IMR-90 (cell line): ENCODE results near the gene H2BK1. TPM values are rescaled to one million over a fixed set of nuclear protein-coding genes. Genes with fewer than 3 reads are reported as not detected.

ENCODE experiments used
- ATAC-seq: fragments of 200-7000 bp; cut with Tn5 transposase; 2 replicates; pipeline ENCODE4 v1.9.1; 2020; ENCODE audit warnings: low read depth, mild to moderate bottlenecking, moderate library complexity
- BruUV-seq: library from RNA; stranded (reverse); fragments of 400-500 nt; replicated peaks from 2 replicates; lab custom pipeline; 2021; lab: Mats Ljungman, UMichigan
- CTCF ChIA-PET: fragments of 300-600 bp; formaldehyde crosslinking; extraction: SDS; loops from one replicate; lab custom pipeline; 2021; ENCODE audit warnings: antibody characterized with exemption; lab: Yijun Ruan, JAX
- POLR2A ChIA-PET: fragments of 300-600 bp; sonication (Branson Sonifier 250); formaldehyde crosslinking; loops from one replicate; lab custom pipeline; 2022; ENCODE audit warnings: antibody characterized with exemption; ENCODE audit not compliant: unreplicated experiment; lab: Charles Lee
- DNase-seq: peaks from one replicate; pipeline ENCODE4 v3.0.0; 2013
- H2AFZ ChIP-seq: replicated peaks from 2 replicates; pipeline ENCODE3; 2013; ENCODE audit warnings: low read length, mild to moderate bottlenecking; ENCODE audit not compliant: poor library complexity
- H2AK5ac ChIP-seq: 2 replicates; pipeline ENCODE4 v1.6.1; 2013; ENCODE audit warnings: low read depth, low read length, inconsistent platforms
- H2AK9ac ChIP-seq: replicated peaks from 2 replicates; pipeline ENCODE3; 2013; ENCODE audit warnings: mild to moderate bottlenecking, low read depth, low read length, moderate library complexity; ENCODE audit not compliant: poor library complexity
- H2BK120ac ChIP-seq: 2 replicates; pipeline ENCODE4 v1.6.1; 2013; ENCODE audit warnings: low read depth, low read length, inconsistent platforms
- H2BK15ac ChIP-seq: 3 replicates; pipeline ENCODE4 v1.6.1; 2013; ENCODE audit warnings: low read depth, low read length, inconsistent platforms
- H2BK20ac ChIP-seq: 2 replicates; pipeline ENCODE4 v1.6.1; 2013; ENCODE audit warnings: low read depth, mild to moderate bottlenecking, inconsistent platforms, low read length, moderate library complexity
- H2BK5ac ChIP-seq: 2 replicates; pipeline ENCODE4 v1.6.1; 2013; ENCODE audit warnings: mild to moderate bottlenecking, low read depth, low read length, inconsistent platforms; ENCODE audit not compliant: poor library complexity, severe bottlenecking
- H3K14ac ChIP-seq: replicated peaks from 2 replicates; pipeline ENCODE4 v1.6.1; 2013; ENCODE audit warnings: low read depth, low read length, inconsistent platforms
- H3K18ac ChIP-seq: 2 replicates; pipeline ENCODE4 v1.6.1; 2013; ENCODE audit warnings: low read depth, low read length, control low read depth
- H3K23ac ChIP-seq: 2 replicates; pipeline ENCODE4 v1.6.1; 2013; ENCODE audit warnings: low read depth, low read length, inconsistent platforms
- H3K27ac ChIP-seq: 2 replicates; pipeline ENCODE4 v1.5.1; 2013; ENCODE audit warnings: mild to moderate bottlenecking, control low read depth, low read length; ENCODE audit not compliant: insufficient read depth
- H3K27me3 ChIP-seq: 2 replicates; pipeline ENCODE4 v1.6.1; 2013; ENCODE audit warnings: low read length; ENCODE audit not compliant: control insufficient read depth, insufficient read depth
- H3K36me3 ChIP-seq: 2 replicates; pipeline ENCODE4 v1.6.1; 2013; ENCODE audit warnings: low read length, mixed read lengths; ENCODE audit not compliant: control insufficient read depth, insufficient read depth
- H3K4ac ChIP-seq: 2 replicates; pipeline ENCODE4 v1.6.1; 2013; ENCODE audit warnings: low read depth, low read length, inconsistent platforms
- H3K4me1 ChIP-seq: 2 replicates; pipeline ENCODE4 v1.6.1; 2013; ENCODE audit warnings: low read length, mixed read lengths; ENCODE audit not compliant: control insufficient read depth, insufficient read depth
- H3K4me2 ChIP-seq: 2 replicates; pipeline ENCODE4 v1.6.1; 2013; ENCODE audit warnings: low read depth, mild to moderate bottlenecking, control low read depth, low read length, moderate library complexity
- H3K4me3 ChIP-seq: 2 replicates; pipeline ENCODE4 v1.5.1; 2013; ENCODE audit warnings: low read depth, mild to moderate bottlenecking, control low read depth, low read length, moderate library complexity; ENCODE audit not compliant: insufficient read depth
- H3K56ac ChIP-seq: 2 replicates; pipeline ENCODE4 v1.6.1; 2013; ENCODE audit warnings: low read length, inconsistent platforms; ENCODE audit not compliant: insufficient read depth; ENCODE audit errors: extremely low read depth
- H3K79me1 ChIP-seq, 2 experiments: 2 replicates each; pipeline ENCODE4 v1.6.1; 2013; ENCODE audit warnings: low read length in 2 of 2, inconsistent platforms in 1 of 2, low read depth in 1 of 2
- H3K9ac ChIP-seq: 2 replicates; pipeline ENCODE4 v1.6.1; 2013; ENCODE audit warnings: low read depth, low read length, control low read depth
- H3K9me1 ChIP-seq: 2 replicates; pipeline ENCODE4 v1.6.1; 2013; ENCODE audit warnings: low read length, inconsistent platforms; ENCODE audit not compliant: insufficient read depth
- H3K9me3 ChIP-seq: 2 replicates; pipeline ENCODE4 v1.6.1; 2013; ENCODE audit warnings: low read length; ENCODE audit not compliant: control insufficient read depth, insufficient read depth
- H4K20me1 ChIP-seq: 2 replicates; pipeline ENCODE4 v1.6.1; 2013; ENCODE audit warnings: low read length, inconsistent platforms; ENCODE audit not compliant: insufficient read depth
- H4K5ac ChIP-seq: 2 replicates; pipeline ENCODE4 v1.6.1; 2013; ENCODE audit warnings: mild to moderate bottlenecking, low read depth, low read length, control low read depth
- H4K8ac ChIP-seq, 2 experiments: 2 replicates each; pipeline ENCODE4 v1.6.1; 2013; ENCODE audit warnings: low read depth in 2 of 2, low read length in 2 of 2, control low read depth in 1 of 2, inconsistent platforms in 1 of 2
- H4K91ac ChIP-seq: 2 replicates; pipeline ENCODE4 v1.6.1; 2013; ENCODE audit warnings: low read depth, low read length, inconsistent platforms; ENCODE audit not compliant: insufficient read depth
- BHLHE40 ChIP-seq: fragments of 150-350 bp; IDR thresholded peaks from 2 replicates; pipeline ENCODE4 v1.6.1; 2016; ENCODE audit warnings: mild to moderate bottlenecking, low read depth, low read length
- CEBPB ChIP-seq: IDR thresholded peaks from 2 replicates; pipeline ENCODE4 v1.6.1; 2012; ENCODE audit warnings: low read depth, low read length, improper control_type of control experiment
- MAZ ChIP-seq: IDR thresholded peaks from 2 replicates; pipeline ENCODE4 v1.6.1; 2012; ENCODE audit warnings: low read depth, mild to moderate bottlenecking, low read length, improper control_type of control experiment, moderate library complexity, borderline replicate concordance
- NFE2L2 ChIP-seq: fragments of 150-350 bp; IDR thresholded peaks from 2 replicates; pipeline ENCODE4 v1.6.1; 2016; ENCODE audit warnings: low read depth, mild to moderate bottlenecking, low read length
- RAD21 ChIP-seq: IDR thresholded peaks from 2 replicates; pipeline ENCODE4 v1.6.1; 2012; ENCODE audit warnings: low read length, improper control_type of control experiment
- RCOR1 ChIP-seq: IDR thresholded peaks from 2 replicates; pipeline ENCODE4 v1.6.1; 2012; ENCODE audit warnings: mild to moderate bottlenecking, low read length, improper control_type of control experiment; ENCODE audit not compliant: insufficient replicate concordance
- RFX5 ChIP-seq: IDR thresholded peaks from 2 replicates; pipeline ENCODE4 v1.8.0; 2012; ENCODE audit warnings: low read depth, mild to moderate bottlenecking, low read length, moderate library complexity
- SMC3 ChIP-seq: fragments of 150-350 bp; IDR thresholded peaks from 2 replicates; pipeline ENCODE4 v1.6.1; 2016; ENCODE audit warnings: low read depth, mild to moderate bottlenecking, antibody characterized with exemption, low read length, moderate library complexity
- WGBS, 2 experiments: methylation state at CpG; one replicate each; pipeline versions ENCODE4 v1.1.5 to v1.1.7; 2013; ENCODE audit warnings: missing lambda C conversion rate in 2 of 2; ENCODE audit not compliant: insufficient read length in 1 of 2; ENCODE audit errors: extremely low coverage in 2 of 2; 5-methylcytosine and 5-hydroxymethylcytosine counted together
- dilution Hi-C: fragments of 300-500 bp; cut with HindIII; formaldehyde crosslinking; loops from one replicate; pipeline ENCODE4 v1.14.3; 2018; ENCODE audit warnings: low sequenced_read_pairs; ENCODE audit not compliant: unreplicated experiment
- in situ Hi-C: fragments of 300-500 bp; cut with MboI; formaldehyde crosslinking; loops from 3 replicates; pipeline ENCODE4 v1.14.3; 2019; ENCODE audit warnings: low sequenced_read_pairs, inconsistent platforms, mixed read lengths
- intact Hi-C: fragments of 100-400 bp; cut with micrococcal nuclease; formaldehyde crosslinking; loops from 2 replicates; pipeline ENCODE4 v1.10.0; 2022
- polyA plus RNA-seq, 3 experiments: library from polyadenylated mRNA; depleted of rRNA; stranded (reverse); fragments of >200 nt; gene quantifications; 2 replicates each; pipeline ENCODE4 v1.2.3, GENCODE V29; 2012; ENCODE audit warnings: low replicate concordance in 1 of 3
- total RNA-seq: library from RNA; depleted of rRNA; stranded (reverse); fragments of >200 nt; gene quantifications from 2 replicates; pipeline ENCODE4 v1.2.3, GENCODE V29; 2012

The H2BK1 gene
- total and polyA plus RNA-seq, 2 of the 4 experiments (the other 2 are of a cell fraction), result not detected

GRCh38 chr7:151191544-151191943 lies 18.7 kb downstream of the H2BK1 start:
- H2AFZ ChIP-seq, result no peak overlapping the region
- no peak overlapping the region for H3K23ac ChIP-seq
- no peak overlapping the region for H4K5ac ChIP-seq
- dilution Hi-C loops, result no loop called here
- H3K14ac ChIP-seq, result no peak overlapping the region
- no peaks in the 10 kb centered on the region for H4K20me1 ChIP-seq
- no peak overlapping the region for H3K9ac ChIP-seq
- H2AK5ac ChIP-seq, result no peak overlapping the region
- POLR2A ChIA-PET, result no interaction called here
- no peak overlapping the region for H3K27ac ChIP-seq
- no peak for DNase-seq
- H3K4me1 ChIP-seq, result no peaks in the 10 kb centered on the region
- no peak overlapping the region for H2BK20ac ChIP-seq
- H2BK5ac ChIP-seq, result no peak overlapping the region
- H3K4me3 ChIP-seq, result no peak overlapping the region
- H3K4ac ChIP-seq, result no peak overlapping the region
- H3K36me3 ChIP-seq, result no peaks in the 10 kb centered on the region
- no peak overlapping the region for H2BK120ac ChIP-seq
- no peak for ATAC-seq
- no peaks in the 10 kb centered on the region for H3K9me1 ChIP-seq
- WGBS, 2 experiments, result 69% methylated on average over 9 of the region's 12 CpGs; no CpG with 5 or more reads in 1 of the 2 experiments
- BruUV-seq, result no TSS peak
- no peak overlapping the region for H4K8ac ChIP-seq
- H3K56ac ChIP-seq, result no peak overlapping the region
- no peaks in the 10 kb centered on the region for H3K79me1 ChIP-seq
- H3K18ac ChIP-seq, result no peak overlapping the region
- no peak overlapping the region for H2BK15ac ChIP-seq
- peaks cover 88% of the 10 kb centered on the region for H3K27me3 ChIP-seq
- TF ChIP-seq RCOR1, result no peak
- TF ChIP-seq NFE2L2, result no peak
- TF ChIP-seq MAZ, result no peak
- TF ChIP-seq SMC3, result no peak
- no peak for TF ChIP-seq BHLHE40
- no peak for TF ChIP-seq CEBPB
- no peak for TF ChIP-seq RAD21
- TF ChIP-seq RFX5, result no peak
- H3K9me3 ChIP-seq, result no peaks in the 10 kb centered on the region
- intact Hi-C loops, result no loop called here
- CTCF ChIA-PET, result no interaction called here
- H4K91ac ChIP-seq, result no peak overlapping the region
- in situ Hi-C loops, result no loop called here
- no peak overlapping the region for H2AK9ac ChIP-seq
- no peak overlapping the region for H3K4me2 ChIP-seq
